Suprapubic skin (tissue), 4 donors: ENCODE measurements around the gene DYNLT1.

Experiments
- POLR2A ChIP-seq, 2 donors: fragments of 450-650 bp; IDR thresholded peaks; one replicate each; pipeline ENCODE4 v1.6.1; 2017; ENCODE audit warnings: antibody characterized with exemption in 2 of 2, mild to moderate bottlenecking in 2 of 2, moderate library complexity in 2 of 2
- POLR2AphosphoS5 ChIP-seq, 3 donors: sonication (generic); formaldehyde crosslinking; IDR thresholded peaks; one replicate each; pipeline ENCODE4 v1.6.1; 2017; ENCODE audit warnings: antibody characterized with exemption in 3 of 3
- TF ChIP-seq, protein P1 (sequence below), 2 donors: fragments of 200-600 bp in 1 of 2; fragments of 450-650 bp in 1 of 2; sonication (generic) in 1 of 2; IDR thresholded peaks; one replicate each; pipeline ENCODE4 v1.5.1; 2016 to 2019; ENCODE audit warnings: antibody characterized with exemption in 2 of 2, mild to moderate bottlenecking in 1 of 2, moderate library complexity in 1 of 2

DNA sequence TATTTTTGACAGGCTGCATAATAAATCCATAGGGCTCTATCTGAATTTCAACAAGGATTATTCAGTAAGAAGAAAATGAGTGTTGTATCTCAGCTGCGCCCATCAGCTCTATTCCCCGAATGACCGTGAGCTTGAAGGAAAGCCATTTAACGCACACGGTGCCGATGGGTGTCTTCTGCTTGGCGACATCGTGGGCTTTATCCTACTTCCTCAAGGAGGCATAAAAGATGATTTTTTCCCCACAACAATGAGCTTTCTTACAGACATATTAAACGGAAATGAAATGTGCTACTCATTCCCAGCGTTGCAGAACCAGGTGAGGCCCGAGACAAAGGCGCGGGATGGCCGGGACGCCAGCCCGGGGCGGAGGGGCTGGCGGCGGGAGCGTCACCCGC is 710 bp downstream of the DYNLT1 start:
- no peak for TF ChIP-seq POLR2A (IDR thresholded peaks at IDR 0.05)
- TF ChIP-seq, protein P1, sequence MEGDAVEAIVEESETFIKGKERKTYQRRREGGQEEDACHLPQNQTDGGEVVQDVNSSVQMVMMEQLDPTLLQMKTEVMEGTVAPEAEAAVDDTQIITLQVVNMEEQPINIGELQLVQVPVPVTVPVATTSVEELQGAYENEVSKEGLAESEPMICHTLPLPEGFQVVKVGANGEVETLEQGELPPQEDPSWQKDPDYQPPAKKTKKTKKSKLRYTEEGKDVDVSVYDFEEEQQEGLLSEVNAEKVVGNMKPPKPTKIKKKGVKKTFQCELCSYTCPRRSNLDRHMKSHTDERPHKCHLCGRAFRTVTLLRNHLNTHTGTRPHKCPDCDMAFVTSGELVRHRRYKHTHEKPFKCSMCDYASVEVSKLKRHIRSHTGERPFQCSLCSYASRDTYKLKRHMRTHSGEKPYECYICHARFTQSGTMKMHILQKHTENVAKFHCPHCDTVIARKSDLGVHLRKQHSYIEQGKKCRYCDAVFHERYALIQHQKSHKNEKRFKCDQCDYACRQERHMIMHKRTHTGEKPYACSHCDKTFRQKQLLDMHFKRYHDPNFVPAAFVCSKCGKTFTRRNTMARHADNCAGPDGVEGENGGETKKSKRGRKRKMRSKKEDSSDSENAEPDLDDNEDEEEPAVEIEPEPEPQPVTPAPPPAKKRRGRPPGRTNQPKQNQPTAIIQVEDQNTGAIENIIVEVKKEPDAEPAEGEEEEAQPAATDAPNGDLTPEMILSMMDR (IDR thresholded peaks at IDR 0.05): no peak
- no peak for TF ChIP-seq POLR2AphosphoS5 (IDR thresholded peaks at IDR 0.05)
